Lower leg skin (tissue), 3 donors: ENCODE data around the gene COL9A3.

Experiments used
- CTCF ChIP-seq, 3 donors: fragments of 450-650 bp; IDR thresholded peaks; one replicate each; pipeline ENCODE4 v1.5.1; 2016; ENCODE audit warnings: antibody characterized with exemption in 3 of 3, mild to moderate bottlenecking in 3 of 3, moderate library complexity in 2 of 3
- POLR2A ChIP-seq, 2 donors: fragments of 450-650 bp; IDR thresholded peaks; one replicate each; pipeline ENCODE4 v1.6.1; 2016 to 2017; ENCODE audit warnings: antibody characterized with exemption in 2 of 2, mild to moderate bottlenecking in 1 of 2, moderate library complexity in 1 of 2

DNA sequence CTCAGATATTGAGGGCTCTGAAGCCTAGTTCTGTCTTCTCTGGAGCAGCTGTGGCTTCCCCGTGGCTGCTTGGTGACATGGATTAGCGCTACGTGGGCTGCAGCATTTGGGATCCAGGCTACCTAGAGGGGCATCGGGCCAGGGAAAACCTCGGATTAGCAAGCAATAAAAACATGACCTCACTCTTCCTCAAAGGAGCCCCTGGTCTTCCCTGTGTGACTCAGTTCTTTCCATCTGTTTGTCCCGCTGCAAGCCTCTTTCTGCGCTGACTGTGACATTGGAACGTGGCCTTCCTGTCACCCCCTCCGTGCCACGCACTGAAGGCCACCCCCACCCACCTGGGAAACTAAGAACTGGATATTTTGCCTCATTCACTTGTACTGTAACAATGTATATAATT is 17.0 kb upstream of the COL9A3 start:
- no peak for TF ChIP-seq POLR2A (IDR thresholded peaks at IDR 0.05)
- TF ChIP-seq CTCF (IDR thresholded peaks at IDR 0.05), result no peak
